CD4-positive, alpha-beta T cell treated with Interleukin-4 for 1 hour (primary cell): ENCODE data around the gene MEGF6.

Experiments used
- DNase-seq, 2 donors: peaks; one replicate each; pipeline ENCODE4 v3.0.0-alpha.2; 2020 to 2022

Gene MEGF6

GRCh38 chr1:3466366-3467075 lies 144.8 kb downstream of the MEGF6 start:
- DNase-seq = no peak

GRCh38 chr1:3465935-3466321 lies 145.4 kb downstream of the MEGF6 start:
- no peak for DNase-seq

- no peak for DNase-seq
Measured at GRCh38 chr1:3465091-3465934, 146.0 kb downstream of the MEGF6 start.

GRCh38 chr1:3464649-3465025 lies 146.7 kb downstream of the MEGF6 start:
- no peak for DNase-seq

GRCh38 chr1:3463891-3464648 lies 147.2 kb downstream of the MEGF6 start:
- no peak for DNase-seq

GRCh38 chr1:3463408-3463863 lies 147.9 kb downstream of the MEGF6 start:
- DNase-seq = no peak

GRCh38 chr1:3463013-3463385 lies 148.3 kb downstream of the MEGF6 start:
- DNase-seq = no peak

- DNase-seq = no peak
Measured at GRCh38 chr1:3462356-3463012, 148.8 kb downstream of the MEGF6 start.

GRCh38 chr1:3461934-3462275 lies 149.4 kb downstream of the MEGF6 start:
- DNase-seq = no peak

- DNase-seq = no peak
Measured at GRCh38 chr1:3461238-3461933, 149.9 kb downstream of the MEGF6 start.

- no peak for DNase-seq
Measured at GRCh38 chr1:3460672-3461131, 150.6 kb downstream of the MEGF6 start.

- DNase-seq = no peak
Measured at GRCh38 chr1:3459940-3460671, 151.2 kb downstream of the MEGF6 start.

GRCh38 chr1:3459051-3459908 lies 152.0 kb downstream of the MEGF6 start:
- no peak for DNase-seq

GRCh38 chr1:3457910-3458883 lies 153.1 kb downstream of the MEGF6 start:
- DNase-seq = no peak

- no peak for DNase-seq
Measured at GRCh38 chr1:3456964-3457909, 154.1 kb downstream of the MEGF6 start.

GRCh38 chr1:3456449-3456963 lies 154.8 kb downstream of the MEGF6 start:
- no peak for DNase-seq

GRCh38 chr1:3455670-3456448 lies 155.4 kb downstream of the MEGF6 start:
- no peak for DNase-seq
